ENCODE measurements around the gene NUDT22. TPM values are rescaled to one million over a fixed set of nuclear protein-coding genes. Genes with fewer than 3 reads are reported as not detected.

NUDT22 gene
- total and polyA plus RNA-seq, 2 of the 4 experiments (the other 2 are of a cell fraction), result 21.3 to 44.6 TPM

DNA sequence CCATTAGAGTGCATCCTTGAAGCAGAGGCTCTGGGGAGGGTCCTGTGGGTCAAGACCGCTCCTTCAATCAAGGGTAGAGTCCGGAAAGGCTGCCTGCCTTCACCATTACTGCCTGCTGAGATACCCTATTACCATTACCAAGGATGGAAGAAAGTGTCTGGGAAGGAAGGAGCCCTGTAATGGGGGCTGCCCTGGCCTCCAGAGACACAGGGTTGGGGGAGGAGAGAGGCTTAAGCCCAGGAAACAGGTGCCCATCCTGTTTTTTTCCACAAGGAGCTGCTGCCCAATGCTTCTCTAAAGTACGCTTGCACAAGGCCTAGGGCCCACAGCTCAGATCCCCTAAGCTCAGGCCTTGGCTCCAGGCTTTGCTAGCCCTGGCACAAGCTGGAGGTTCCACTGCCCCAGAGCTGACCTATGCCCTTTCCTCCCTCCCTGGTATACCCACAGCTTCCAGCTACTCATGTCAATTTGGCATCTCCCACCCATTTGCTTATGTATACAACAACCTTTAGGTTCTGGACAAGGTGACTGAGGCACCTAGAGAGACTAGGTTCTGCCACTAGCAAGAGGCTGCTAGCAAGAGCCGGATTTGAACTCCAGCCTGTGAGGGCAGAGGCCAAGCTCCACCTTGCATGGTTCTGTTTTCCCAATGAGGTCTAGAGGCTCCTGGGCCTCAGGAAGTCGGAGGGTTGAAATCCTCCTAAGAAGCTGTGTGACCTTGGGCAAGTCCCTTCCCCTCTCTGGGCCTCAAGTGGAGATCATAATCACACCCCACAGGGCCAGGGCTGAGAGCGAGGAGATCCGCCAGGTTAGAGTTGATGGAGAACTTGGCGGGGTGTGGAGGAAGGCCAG is 23.7 kb downstream of the NUDT22 start:
- Histone ChIP-seq H2BK120ac (ENCODE audit: low read depth, low read length) (no peak overlapping the region), H2BK20ac (ENCODE audit: low read depth, low read length) (no peak overlapping the region), H3K27me3 (ENCODE audit: control insufficient read depth, insufficient read depth, low read length) (no peaks in the 10 kb centered on the region), H3K4me2 (ENCODE audit: low read depth, low read length) (no peak overlapping the region), H3K4ac (ENCODE audit: low read depth, low read length) (no peak overlapping the region), H4K8ac (ENCODE audit: low read depth in 2 of 2, low read length in 2 of 2) (no peak overlapping the region), H3K23ac (ENCODE audit: low read depth, low read length) (peak overlapping the region; percentile 54; the same call in 1 of the 2 replicates), H3K4me1 (ENCODE audit: control insufficient read depth, insufficient read depth, low read length) (peaks cover 13% of the 10 kb centered on the region), H3K14ac (replicated peaks; ENCODE audit: low read depth, low read length) (0 out of 2 replicates have a peak overlapping the region, but pooled peaks have one; percentile 30), H3K9ac (ENCODE audit: low read depth, low read length) (no peak overlapping the region), H3K79me1 (ENCODE audit: low read depth in 1 of 2, low read length in 2 of 2) (peaks cover 8 to 40% of the 10 kb centered on the region in 2 experiments), H3K4me3 (ENCODE audit: insufficient read depth, low read depth, low read length) (no peak overlapping the region), H4K91ac (ENCODE audit: insufficient read depth, low read depth, low read length) (no peak overlapping the region), H2AK5ac (ENCODE audit: low read depth, low read length) (0 out of 2 replicates have a peak overlapping the region, but pooled peaks have one; percentile 31), H2BK5ac (ENCODE audit: low read depth, low read length, poor library complexity, severe bottlenecking) (no peak overlapping the region), H4K20me1 (ENCODE audit: insufficient read depth, low read length) (peaks cover 18% of the 10 kb centered on the region), H4K5ac (ENCODE audit: low read depth, low read length) (no peak overlapping the region), H3K9me1 (ENCODE audit: insufficient read depth, low read length) (no peaks in the 10 kb centered on the region), H2BK15ac (ENCODE audit: low read depth, low read length) (no peak overlapping the region), H3K36me3 (ENCODE audit: control insufficient read depth, insufficient read depth, low read length) (peaks cover 2% of the 10 kb centered on the region), H2AFZ (replicated peaks; ENCODE audit: low read length, poor library complexity) (no peak overlapping the region), H3K56ac (ENCODE audit: extremely low read depth, insufficient read depth, low read length) (no peak overlapping the region), H3K9me3 (ENCODE audit: control insufficient read depth, insufficient read depth, low read length) (no peaks in the 10 kb centered on the region), H3K27ac (ENCODE audit: insufficient read depth, low read length) (no peak overlapping the region), H2AK9ac (replicated peaks; ENCODE audit: low read depth, low read length, poor library complexity) (peak overlapping the region; percentile 70), H3K18ac (ENCODE audit: low read depth, low read length) (no peak overlapping the region)
- intact Hi-C loops (cut with micrococcal nuclease), result no loop called here
- ATAC-seq (ENCODE audit: low read depth) (no peak), DNase-seq (no peak)
- BruUV-seq (replicated peaks), result no TSS peak
- dilution Hi-C loops (cut with HindIII; ENCODE audit: low sequenced_read_pairs, unreplicated experiment), result no loop called here
- ChIA-PET CTCF (no interaction called here), POLR2A (ENCODE audit: unreplicated experiment) (interaction anchor here (0.9 kb wide), 1 partner anchor 19 kb away, joined by 3 read pairs; no protein-coding TSS in a partner anchor)
- TF ChIP-seq BHLHE40 (IDR thresholded peaks at IDR 0.05; ENCODE audit: low read depth, low read length) (no peak), FOS (IDR thresholded peaks at IDR 0.05; ENCODE audit: low read depth, low read length) (no peak), RFX5 (IDR thresholded peaks at IDR 0.05; ENCODE audit: low read depth, low read length) (no peak)
- in situ Hi-C loops (cut with MboI; ENCODE audit: low sequenced_read_pairs), result no loop called here
- 100% methylated on average over 2 of the region's 8 CpGs; no CpG with 5 or more reads in 1 of the 2 experiments for WGBS, 2 experiments (ENCODE audit: extremely low coverage in 2 of 2, insufficient read length in 1 of 2)

All from IMR-90 (cell line).